WTC11 (cell line): Measurements from ENCODE around the gene SLC8A3. TPM values are rescaled to one million over a fixed set of nuclear protein-coding genes. Genes with fewer than 3 reads are reported as not detected.

Experiments
- ATAC-seq: fragments of 200-7000 bp; cut with Tn5 transposase; 2 replicates; pipeline ENCODE4 v1.10.0; 2021; ENCODE audit warnings: mild to moderate bottlenecking, moderate library complexity
- CTCF ChIA-PET: fragments of 300-600 bp; sonication (Branson Sonifier 250); formaldehyde crosslinking; loops from one replicate; lab custom pipeline; 2021; ENCODE audit warnings: antibody characterized with exemption; lab: Charles Lee
- POLR2A ChIA-PET: fragments of 350-600 bp; sonication (Branson Sonifier 250); formaldehyde crosslinking; loops from one replicate; lab custom pipeline; 2021; ENCODE audit warnings: antibody characterized with exemption; lab: Charles Lee
- DNase-seq: peaks from one replicate; pipeline ENCODE4 v3.0.0; 2021; ENCODE audit warnings: low spot score
- H3K27ac Mint-ChIP-seq: 2 replicates; pipeline ENCODE4 v1.8.0; 2021; ENCODE audit warnings: mixed read lengths
- H3K27me3 Mint-ChIP-seq: 2 replicates; pipeline ENCODE4 v1.8.0; 2021; ENCODE audit warnings: low read depth, mild to moderate bottlenecking, moderate library complexity, mixed read lengths
- H3K36me3 Mint-ChIP-seq: 2 replicates; pipeline ENCODE4 v1.8.0; 2021; ENCODE audit warnings: mixed read lengths
- H3K4me1 Mint-ChIP-seq: 2 replicates; pipeline ENCODE4 v1.8.0; 2022; ENCODE audit warnings: mixed read lengths
- H3K4me3 Mint-ChIP-seq: 2 replicates; pipeline ENCODE4 v1.8.0; 2021; ENCODE audit warnings: mild to moderate bottlenecking, moderate library complexity, mixed read lengths
- H3K9me3 Mint-ChIP-seq: 2 replicates; pipeline ENCODE4 v1.8.0; 2021; ENCODE audit warnings: mixed read lengths
- AFF4 ChIP-seq: sonication (generic); formaldehyde crosslinking; IDR thresholded peaks from 2 replicates; pipeline ENCODE4 v1.8.1; 2023; ENCODE audit warnings: mild to moderate bottlenecking, missing genetic modification reagents, borderline replicate concordance
- ARID4B ChIP-seq: sonication (generic); formaldehyde crosslinking; IDR thresholded peaks from 2 replicates; pipeline ENCODE4 v1.8.0; 2023; ENCODE audit warnings: missing genetic modification reagents, mild to moderate bottlenecking, borderline replicate concordance
- CREM ChIP-seq: sonication (generic); formaldehyde crosslinking; IDR thresholded peaks from 2 replicates; pipeline ENCODE4 v1.8.1; 2022; ENCODE audit warnings: mild to moderate bottlenecking, missing genetic modification reagents, moderate library complexity
- ESRRA ChIP-seq: sonication (generic); formaldehyde crosslinking; IDR thresholded peaks from 2 replicates; pipeline ENCODE4 v1.8.1; 2022; ENCODE audit warnings: mild to moderate bottlenecking, missing genetic modification reagents, borderline replicate concordance
- FOXJ3 ChIP-seq: sonication (generic); formaldehyde crosslinking; IDR thresholded peaks from 2 replicates; pipeline ENCODE4 v1.9.0; 2021; ENCODE audit warnings: missing genetic modification reagents, mild to moderate bottlenecking, borderline replicate concordance
- FOXP4 ChIP-seq: sonication (generic); formaldehyde crosslinking; IDR thresholded peaks from 2 replicates; pipeline ENCODE4 v1.8.0; 2022; ENCODE audit warnings: mild to moderate bottlenecking, missing genetic modification reagents
- GTF2I ChIP-seq: fragments of 250-450 bp; sonication (Bioruptor Pico); conservative IDR thresholded peaks from 2 replicates; pipeline ENCODE4 v1.4.0; 2021; ENCODE audit warnings: mild to moderate bottlenecking
- MAX ChIP-seq: sonication (generic); formaldehyde crosslinking; IDR thresholded peaks from 2 replicates; pipeline ENCODE4 v1.8.0; 2022; ENCODE audit warnings: mild to moderate bottlenecking, missing genetic modification reagents
- MLX ChIP-seq: sonication (generic); formaldehyde crosslinking; IDR thresholded peaks from 2 replicates; pipeline ENCODE4 v1.8.1; 2023; ENCODE audit warnings: mild to moderate bottlenecking, missing genetic modification reagents, moderate library complexity
- PRRX2 ChIP-seq: fragments of 250-450 bp; sonication (Bioruptor Pico); IDR thresholded peaks from 2 replicates; pipeline ENCODE4 v1.8.0; 2021; ENCODE audit warnings: mild to moderate bottlenecking
- SMAD3 ChIP-seq: sonication (generic); formaldehyde crosslinking; IDR thresholded peaks from 2 replicates; pipeline ENCODE4 v1.8.0; 2022; ENCODE audit warnings: missing genetic modification reagents, mild to moderate bottlenecking, borderline replicate concordance
- ZBTB21 ChIP-seq: sonication (generic); formaldehyde crosslinking; IDR thresholded peaks from 2 replicates; pipeline ENCODE4 v1.8.1; 2023; ENCODE audit warnings: mild to moderate bottlenecking, missing genetic modification reagents, borderline replicate concordance
- ZMAT4 ChIP-seq: fragments of 250-450 bp; sonication (Bioruptor Pico); IDR thresholded peaks from 2 replicates; pipeline ENCODE4 v1.9.0; 2021; ENCODE audit warnings: mild to moderate bottlenecking
- ZNF219 ChIP-seq: sonication (generic); formaldehyde crosslinking; IDR thresholded peaks from 2 replicates; pipeline ENCODE4 v1.8.0; 2023; ENCODE audit warnings: missing genetic modification reagents, mild to moderate bottlenecking, borderline replicate concordance
- ZNF281 ChIP-seq: sonication (generic); formaldehyde crosslinking; IDR thresholded peaks from 2 replicates; pipeline ENCODE4 v1.8.0; 2023; ENCODE audit warnings: mild to moderate bottlenecking, missing genetic modification reagents
- ZNF532 ChIP-seq: fragments of 250-450 bp; sonication (Bioruptor Pico); IDR thresholded peaks from 2 replicates; pipeline ENCODE4 v1.9.0; 2021; ENCODE audit warnings: mild to moderate bottlenecking, borderline replicate concordance
- total RNA-seq: library from RNA; stranded (reverse); gene quantifications from 3 replicates; pipeline ENCODE4 v1.2.3, GENCODE V29; 2021

SLC8A3 gene
- total RNA-seq, 1 experiment from 2014 or later, result 0.63 TPM

- TF ChIP-seq AFF4 (CRISPR knock-in tag) (no peak), SMAD3 (no peak), ARID4B (no peak), ZNF219 (CRISPR knock-in tag) (no peak), ZNF281 (CRISPR knock-in tag) (no peak), MAX (CRISPR knock-in tag) (no peak), GTF2I (CRISPR knock-in tag) (no peak), ZMAT4 (CRISPR knock-in tag) (no peak), PRRX2 (CRISPR knock-in tag) (no peak), ZBTB21 (no peak)
These were observed 188.2 kb downstream of the SLC8A3 start (continued) for GRCh38 chr14:70000601-70001000.

GRCh38 chr14:69999261-69999674 is 189.5 kb downstream of the SLC8A3 start:
- no peak overlapping the region for H3K4me3 Mint-ChIP-seq
- ATAC-seq (no peak), DNase-seq (no peak)
- H3K9me3 Mint-ChIP-seq, result peaks cover 4% of the 10 kb centered on the region; the same call in 1 of the 2 replicates
- H3K27ac Mint-ChIP-seq, result no peak overlapping the region
- H3K27me3 Mint-ChIP-seq, result no peaks in the 10 kb centered on the region
- peaks cover 12% of the 10 kb centered on the region for H3K4me1 Mint-ChIP-seq
- ChIA-PET POLR2A (no interaction called here), CTCF (interaction anchor here (0.6 to 1.6 kb wide), 4 partner anchors 15 to 120 kb away, joined by 3 to 5 read pairs (median 4); partner anchors contain the start of gene SMOC1)
- H3K36me3 Mint-ChIP-seq, result no peaks in the 10 kb centered on the region
- TF ChIP-seq FOXP4 (CRISPR knock-in tag) (no peak), MLX (CRISPR knock-in tag) (no peak), FOXJ3 (CRISPR knock-in tag) (no peak), ZNF532 (no peak), ESRRA (CRISPR knock-in tag) (no peak), CREM (no peak)
